HCT116 (cell line): ENCODE measurements around the gene RANBP9. TPM values are rescaled to one million over a fixed set of nuclear protein-coding genes. Genes with fewer than 3 reads are reported as not detected.

Source experiments
- ATAC-seq: fragments of 200-7000 bp; cut with Tn5 transposase; 2 replicates; pipeline ENCODE4 v1.9.1; 2020; ENCODE audit warnings: mild to moderate bottlenecking, moderate library complexity
- BruUV-seq: library from RNA; stranded (reverse); fragments of 400-500 nt; replicated peaks from 2 replicates; lab custom pipeline; 2021; lab: Mats Ljungman, UMichigan
- CTCF ChIA-PET: fragments of 300-600 bp; sonication (Branson Sonifier 250); formaldehyde crosslinking; loops from one replicate; lab custom pipeline; 2021; ENCODE audit warnings: antibody characterized with exemption; lab: Charles Lee
- POLR2A ChIA-PET: fragments of 300-600, 350-600 bp; sonication (Branson Sonifier 250); formaldehyde crosslinking; loops from one replicate; lab custom pipeline; 2021; ENCODE audit warnings: antibody characterized with exemption; lab: Charles Lee
- RAD21 ChIA-PET, 2 experiments: fragments of 300-600 bp; sonication (Branson Sonifier 250); formaldehyde crosslinking; loops; one replicate each; lab custom pipeline; 2023; ENCODE audit warnings: low total read pairs in 2 of 2; ENCODE audit not compliant: uncharacterized antibody in 2 of 2, unreplicated experiment in 2 of 2, low non-redundant PET in 1 of 2; lab: Charles Lee
- DNase-seq: peaks from one replicate; pipeline ENCODE4 v3.0.0-alpha.2; 2010; ENCODE audit warnings: low read depth, low spot score
- H2AFZ ChIP-seq: fragments of 200-600 bp; shearing (Covaris generic), sonication (generic); 2 replicates; pipeline ENCODE4 v1.6.1; 2017; ENCODE audit warnings: low read depth, mixed run types, mixed read lengths, antibody characterized with exemption, low read length; ENCODE audit not compliant: poor library complexity, severe bottlenecking
- H3K27ac ChIP-seq: 2 replicates; pipeline ENCODE4 v1.5.1; 2012; ENCODE audit warnings: low read depth, low read length
- H3K27me3 ChIP-seq: fragments of 200-600 bp; sonication (generic); 2 replicates; pipeline ENCODE4 v1.6.1; 2016; ENCODE audit warnings: mixed run types, low read length, mixed read lengths; ENCODE audit not compliant: insufficient read depth
- H3K36me3 ChIP-seq, 2 experiments: fragments of 200-500 bp in 1 of 2; fragments of 200-600 bp in 1 of 2; sonication (Bioruptor generic) in 1 of 2; sonication (generic) in 1 of 2; 2 replicates each; pipeline versions ENCODE4 v1.5.1 to v1.6.1; 2014 to 2016; ENCODE audit warnings: low read length in 2 of 2, inconsistent platforms in 1 of 2, mixed read lengths in 1 of 2, mixed run types in 1 of 2; ENCODE audit not compliant: insufficient read depth in 2 of 2, control insufficient read depth in 1 of 2
- H3K4me1 ChIP-seq, 2 experiments: fragments of 200-600 bp in 1 of 2; sonication (generic) in 1 of 2; 2 replicates each; pipeline versions ENCODE4 v1.5.1 to v1.6.1; 2012 to 2017; ENCODE audit warnings: low read length in 2 of 2, inconsistent platforms in 1 of 2, mild to moderate bottlenecking in 1 of 2, mixed read lengths in 1 of 2, mixed run types in 1 of 2, moderate library complexity in 1 of 2; ENCODE audit not compliant: insufficient read depth in 2 of 2, control insufficient read depth in 1 of 2
- H3K4me2 ChIP-seq: fragments of 200-600 bp; sonication (generic); 2 replicates; pipeline ENCODE4 v1.6.1; 2017; ENCODE audit warnings: mixed run types, low read length, mixed read lengths
- H3K4me3 ChIP-seq, 2 experiments: fragments of 200-600 bp in 1 of 2; sonication (generic) in 1 of 2; replicated peaks in 1 of 2; 2 replicates each; pipeline ENCODE4 v1.5.1; 2011 to 2016; ENCODE audit warnings: low read length in 2 of 2, control low read depth in 1 of 2, low read depth in 1 of 2, mild to moderate bottlenecking in 1 of 2, mixed read lengths in 1 of 2, mixed run types in 1 of 2
- H3K79me2 ChIP-seq: fragments of 200-600 bp; sonication (generic); 2 replicates; pipeline ENCODE4 v1.6.1; 2017; ENCODE audit warnings: mild to moderate bottlenecking, mixed run types, low read length, moderate library complexity, mixed read lengths; ENCODE audit not compliant: insufficient read depth
- H3K9ac ChIP-seq: fragments of 200-600 bp; sonication (generic); 2 replicates; pipeline ENCODE4 v1.6.1; 2016; ENCODE audit warnings: low read length, mixed read lengths
- H3K9me2 ChIP-seq: fragments of 200-600 bp; sonication (generic), shearing (Covaris generic); 2 replicates; pipeline ENCODE4 v1.6.1; 2017; ENCODE audit warnings: mixed run types, mild to moderate bottlenecking, moderate library complexity; ENCODE audit not compliant: insufficient read depth
- H3K9me3 ChIP-seq, 2 experiments: fragments of 200-500 bp in 1 of 2; fragments of 200-600 bp in 1 of 2; sonication (Bioruptor generic) in 1 of 2; sonication (generic) in 1 of 2; 2 replicates each; pipeline ENCODE4 v1.6.1; 2014 to 2017; ENCODE audit warnings: low read length in 2 of 2, mixed read lengths in 2 of 2, inconsistent platforms in 1 of 2, low read depth in 1 of 2, mild to moderate bottlenecking in 1 of 2, mixed run types in 1 of 2, moderate library complexity in 1 of 2; ENCODE audit not compliant: control insufficient read depth in 1 of 2, insufficient read depth in 1 of 2
- H4K20me1 ChIP-seq: fragments of 200-600 bp; sonication (generic), shearing (Covaris generic); 2 replicates; pipeline ENCODE4 v1.6.1; 2017; ENCODE audit warnings: mixed run types, mild to moderate bottlenecking, moderate library complexity; ENCODE audit not compliant: insufficient read depth
- CBX3 ChIP-seq: IDR thresholded peaks from 2 replicates; pipeline ENCODE4 v1.6.1; 2012; ENCODE audit warnings: low read depth
- ELF1 ChIP-seq: IDR thresholded peaks from 2 replicates; pipeline ENCODE4 v1.6.1; 2012; ENCODE audit warnings: low read depth, borderline replicate concordance
- EZH2 ChIP-seq: fragments of 200-600 bp; sonication (generic); IDR thresholded peaks from 2 replicates; pipeline ENCODE4 v1.6.1; 2017; ENCODE audit warnings: antibody characterized with exemption, mixed run types
- FOSL1 ChIP-seq: IDR thresholded peaks from 2 replicates; pipeline ENCODE4 v1.6.1; 2012; ENCODE audit warnings: low read depth
- RAD21 ChIP-seq: IDR thresholded peaks from 2 replicates; pipeline ENCODE4 v1.6.1; 2012; ENCODE audit warnings: low read depth, mild to moderate bottlenecking
- REST ChIP-seq: IDR thresholded peaks from 2 replicates; pipeline ENCODE4 v1.6.1; 2012; ENCODE audit warnings: low read depth
- ZFX ChIP-seq: fragments of 450-650 bp; IDR thresholded peaks from 2 replicates; pipeline ENCODE4 v1.6.1; 2017
- intact Hi-C: fragments of 100-400 bp; cut with micrococcal nuclease; formaldehyde crosslinking; loops from 2 replicates; pipeline ENCODE4 v1.10.0; 2022
- total RNA-seq: library from RNA; stranded (reverse); gene quantifications from one replicate; pipeline ENCODE4 v1.2.1, GENCODE V29; 2021; ENCODE audit not compliant: unreplicated experiment

Gene RANBP9
- total RNA-seq, 1 experiment from 2014 or later, result 48.0 TPM

- Histone ChIP-seq H3K79me2 (peaks cover 88% of the 10 kb centered on the region), H3K27me3 (no peaks in the 10 kb centered on the region), H2AFZ (no peak overlapping the region), H3K27ac (no peak overlapping the region), H3K4me1 (no peaks in the 10 kb centered on the region), H3K4me3 (no peak overlapping the region), H3K9me2 (no peaks in the 10 kb centered on the region), H3K36me3 (peaks cover 0 to 3% of the 10 kb centered on the region in 2 experiments; a peak in 1 of 4 replicates), H3K4me2 (no peak overlapping the region), H4K20me1 (peaks cover 4% of the 10 kb centered on the region; the same call in 1 of the 2 replicates), H3K9me3 (no peaks in the 10 kb centered on the region), H3K9ac (no peak overlapping the region)
- TF ChIP-seq FOSL1 (no peak), ELF1 (no peak), REST (no peak), RAD21 (no peak), CBX3 (no peak), EZH2 (no peak), ZFX (no peak)
- no TSS peak for BruUV-seq
- ChIA-PET POLR2A (interaction anchor here (0.7 kb wide), 1 partner anchor 78 kb away, joined by 3 read pairs; no protein-coding TSS in a partner anchor), RAD21 (no interaction called here), CTCF (no interaction called here)
- ATAC-seq, result no peak
- DNase-seq, result no peak
- intact Hi-C loops, result no loop called here
Observed at GRCh38 chr6:13688692-13689196, 22.9 kb downstream of the RANBP9 start.
